ENCODE measurements around the gene RNF44.

Gene RNF44

DNA sequence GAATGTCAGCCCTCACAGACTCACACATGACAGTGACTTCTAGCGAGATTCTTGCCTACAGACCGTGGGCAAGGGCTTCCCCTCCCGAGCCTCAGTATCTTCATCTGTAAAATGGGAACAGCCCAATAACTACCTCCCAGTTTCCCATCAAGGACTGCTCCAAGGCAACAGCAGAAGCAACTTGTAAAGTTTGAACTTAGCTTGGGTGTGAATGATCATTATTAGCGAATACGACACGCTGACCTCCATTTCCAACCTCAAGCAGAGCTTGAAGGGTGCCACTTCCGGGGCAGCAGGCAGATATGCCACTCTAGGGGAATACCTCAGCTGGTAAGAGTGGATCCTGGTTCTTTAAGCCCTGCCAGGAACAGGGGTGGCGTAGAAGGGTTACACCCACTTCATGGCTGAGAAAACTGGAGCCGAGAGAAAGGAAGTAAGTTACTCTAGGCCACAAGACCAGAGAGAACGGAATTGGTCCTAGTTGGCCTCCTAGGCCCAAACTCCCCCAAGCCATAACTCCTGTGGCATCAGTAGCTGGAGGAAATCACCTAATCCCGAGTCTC, 2.0 kb downstream of the RNF44 start:
- DNase-seq (ENCODE audit: low read depth), result no peak

- DNase-seq (ENCODE audit: low read depth), result no peak
These were observed 2.6 kb downstream of the RNF44 start for GRCh38 chr5:176534640-176535039.

GRCh38 chr5:176533894-176534611, 3.1 kb downstream of the RNF44 start:
- DNase-seq (ENCODE audit: low read depth), result no peak

DNA sequence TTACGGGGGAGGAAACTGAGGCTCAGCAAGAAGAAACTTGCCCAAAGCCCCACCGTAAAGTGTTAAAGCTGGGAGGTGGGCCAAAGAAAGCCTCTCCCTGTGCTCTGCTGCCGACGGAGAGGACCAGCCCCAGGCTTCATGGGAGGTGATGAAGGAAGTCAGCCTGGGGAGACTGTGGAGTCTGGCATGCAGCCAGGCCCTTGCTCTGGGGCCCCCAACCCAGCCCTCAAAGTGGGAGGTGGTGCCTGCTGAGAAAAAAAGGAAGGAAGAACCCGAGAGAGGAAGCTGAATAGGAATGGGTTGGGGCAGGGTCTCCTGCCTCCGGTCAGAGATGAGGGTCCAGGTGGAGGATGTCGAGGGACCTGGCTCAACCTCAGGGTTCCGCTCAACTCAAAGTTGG, 3.8 kb downstream of the RNF44 start:
- no peak for DNase-seq (ENCODE audit: low read depth)

DNA sequence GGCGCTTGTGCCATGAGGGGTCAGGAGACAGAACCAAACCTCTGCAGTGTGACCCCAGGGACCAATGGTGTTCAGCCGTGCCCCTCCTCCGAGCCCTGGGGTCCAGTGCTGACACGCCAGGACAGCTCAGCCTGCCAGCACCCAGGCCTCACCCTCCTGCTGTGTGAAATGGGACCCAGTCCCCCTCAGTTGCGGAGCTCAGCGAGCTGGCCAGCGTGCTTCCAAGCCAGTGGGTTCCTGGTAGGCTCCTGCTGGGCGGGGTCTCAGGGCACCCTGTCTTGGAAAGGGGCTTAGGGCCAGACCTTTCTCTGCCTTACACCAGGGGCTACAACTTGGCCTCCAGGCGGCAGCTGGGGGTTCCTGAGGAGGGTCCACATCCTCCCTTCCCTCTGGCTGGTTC, 4.4 kb downstream of the RNF44 start:
- DNase-seq (ENCODE audit: low read depth), result no peak

- DNase-seq (ENCODE audit: low read depth), result no peak
These were observed 5.2 kb downstream of the RNF44 start for GRCh38 chr5:176531902-176532493.

DNA sequence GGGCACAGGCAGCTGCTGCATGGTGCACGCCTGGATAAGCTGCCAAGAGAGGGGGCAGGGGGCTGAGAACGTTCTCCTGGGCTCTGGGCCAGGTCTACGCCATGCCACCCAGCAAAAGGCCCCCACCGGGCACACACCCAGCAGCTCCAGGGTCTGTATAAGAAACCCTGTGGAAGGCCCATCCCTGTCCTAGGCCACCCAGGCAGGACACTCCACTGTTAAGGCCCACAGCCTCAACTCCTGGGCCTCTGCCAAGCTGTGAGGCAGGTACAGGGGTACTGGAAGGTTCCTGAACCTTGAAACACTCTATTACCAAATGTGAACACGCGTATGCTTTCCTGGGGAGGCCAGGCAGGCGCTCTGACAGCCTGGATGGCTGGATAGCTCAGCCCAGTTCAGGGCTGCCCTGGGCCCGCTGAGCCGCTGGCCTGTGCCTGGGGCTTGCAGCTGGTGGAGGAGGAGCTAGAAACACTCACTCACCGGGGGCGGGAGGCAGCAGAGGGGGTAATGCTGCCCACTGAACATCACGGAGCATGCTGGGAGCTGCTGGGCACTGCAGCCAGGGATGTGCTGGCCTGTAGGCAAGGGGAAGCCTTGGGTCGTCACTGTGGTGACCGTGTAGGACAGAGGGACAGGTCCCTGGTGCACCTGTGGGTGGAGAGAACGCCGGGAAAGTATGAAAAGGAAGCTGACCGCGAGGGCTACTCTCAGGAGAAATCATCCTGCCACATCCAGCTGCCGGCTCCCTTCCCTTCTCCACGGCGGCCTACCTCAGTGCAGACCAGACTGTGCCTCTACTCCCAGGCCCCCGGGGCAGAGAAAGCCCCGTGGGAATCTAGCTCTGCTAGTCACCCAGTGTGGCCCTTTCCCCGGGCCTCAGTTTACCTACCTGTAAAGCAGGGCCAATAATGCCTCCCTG, 6.0 kb downstream of the RNF44 start:
- DNase-seq (ENCODE audit: low read depth), result no peak

- no peak for DNase-seq (ENCODE audit: low read depth)
These were observed 6.7 kb downstream of the RNF44 start for GRCh38 chr5:176530393-176530982.

- DNase-seq (ENCODE audit: low read depth), result no peak
These were observed 7.5 kb downstream of the RNF44 start for GRCh38 chr5:176529741-176530141.

GRCh38 chr5:176529116-176529740, 8.0 kb downstream of the RNF44 start:
- no peak for DNase-seq (ENCODE audit: low read depth)

- no peak for DNase-seq (ENCODE audit: low read depth)
These were observed 8.5 kb downstream of the RNF44 start for GRCh38 chr5:176528761-176529115.

- DNase-seq (ENCODE audit: low read depth), result no peak
These were observed 8.9 kb downstream of the RNF44 start for GRCh38 chr5:176528301-176528700.

DNA sequence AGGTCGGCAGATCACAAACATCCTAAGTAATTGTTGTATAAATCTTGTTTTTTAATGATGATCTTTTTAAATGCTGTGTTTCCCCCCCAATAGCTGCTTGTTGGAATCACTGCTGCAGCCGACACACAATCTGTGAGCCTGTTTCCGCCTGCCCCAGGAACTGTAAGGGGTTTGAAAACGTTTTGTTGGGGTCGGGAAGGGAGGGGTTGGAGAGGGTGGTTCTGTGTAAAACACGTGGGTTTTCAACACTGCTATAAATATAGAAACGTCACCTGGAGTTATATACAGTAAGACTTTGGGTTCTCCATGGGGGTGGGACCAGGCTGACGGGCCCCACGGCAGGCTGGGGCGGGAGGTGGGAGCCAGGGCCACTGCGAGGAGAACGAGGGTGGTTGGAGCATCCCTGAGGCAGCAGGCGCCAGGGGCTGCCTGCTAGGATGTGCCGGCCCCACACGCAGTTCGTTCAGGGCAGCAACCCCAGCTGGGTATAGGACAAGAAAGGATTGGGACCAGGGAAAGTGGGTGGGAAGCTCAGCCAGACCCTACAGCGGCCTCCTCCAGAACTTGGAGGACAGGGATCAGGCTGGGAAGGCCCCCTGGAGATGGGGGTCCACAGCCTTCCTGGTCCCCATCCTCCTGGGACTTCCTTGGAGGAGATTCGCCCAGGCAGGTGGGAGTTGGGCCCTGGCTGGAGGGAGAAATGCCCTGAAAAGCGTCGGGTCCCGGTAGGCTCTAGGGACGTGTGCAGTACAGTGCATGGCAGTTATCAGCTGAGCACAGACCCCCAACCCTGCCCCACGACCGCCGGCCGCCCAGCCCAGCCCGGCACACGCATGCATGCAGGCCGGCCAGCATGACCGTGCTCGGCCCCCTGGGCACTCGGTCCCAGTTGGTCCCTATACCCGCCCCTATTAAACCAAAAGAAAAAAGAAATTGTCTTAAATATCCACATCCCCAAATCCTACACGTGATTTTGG, 9.7 kb downstream of the RNF44 start:
- no peak for DNase-seq (ENCODE audit: low read depth)

- DNase-seq (ENCODE audit: low read depth), result no peak
These were observed 10.7 kb downstream of the RNF44 start for GRCh38 chr5:176526462-176526861.

- DNase-seq (ENCODE audit: low read depth), result no peak
These were observed 11.5 kb downstream of the RNF44 start for GRCh38 chr5:176525677-176526076.

GRCh38 chr5:176524987-176525386, 12.2 kb downstream of the RNF44 start:
- no peak for DNase-seq (ENCODE audit: low read depth)

DNA sequence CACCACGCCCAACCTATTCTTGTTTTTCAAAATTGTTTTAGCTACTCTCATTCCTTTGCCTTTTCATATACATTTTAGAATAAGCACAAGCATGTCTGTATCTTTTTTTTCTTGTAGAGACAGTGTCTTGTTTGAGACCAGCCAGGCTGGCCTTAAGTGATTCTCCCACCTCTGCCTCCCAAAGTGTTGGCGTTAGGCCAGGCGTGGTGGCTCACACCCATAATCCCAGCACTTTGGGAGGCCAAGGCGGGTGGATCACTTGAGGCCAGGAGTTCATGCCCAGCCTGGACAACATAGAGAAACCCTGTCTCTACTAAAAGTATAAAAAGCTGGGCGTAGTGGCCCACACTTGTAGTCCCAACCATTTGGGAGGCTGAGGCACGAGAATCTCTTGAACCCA, 13.1 kb downstream of the RNF44 start:
- no peak for DNase-seq (ENCODE audit: low read depth)

GRCh38 chr5:176521699-176522263, 15.4 kb downstream of the RNF44 start:
- DNase-seq (ENCODE audit: low read depth), result no peak

DNA sequence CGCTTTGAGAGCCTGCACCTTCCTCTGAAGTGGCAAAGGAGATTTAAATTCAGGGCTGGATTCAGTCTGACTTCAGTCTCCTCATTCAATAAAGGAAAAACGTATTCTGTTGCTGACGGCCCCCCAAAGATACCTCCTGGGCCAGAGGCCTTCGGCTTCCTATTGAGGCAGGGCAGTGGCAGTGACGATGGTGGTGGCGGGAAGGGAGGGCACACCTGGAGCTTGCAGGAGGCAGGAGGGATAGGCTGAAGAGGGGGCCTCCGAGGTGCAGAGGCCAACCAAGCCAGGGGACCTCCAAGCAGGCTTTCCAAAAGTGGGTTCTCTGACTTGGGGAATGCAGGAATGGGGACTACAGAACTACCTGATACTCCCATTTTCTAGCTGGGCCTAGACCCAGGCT, 15.9 kb downstream of the RNF44 start:
- DNase-seq (ENCODE audit: low read depth), result no peak

Data from fibroblast of gingiva (primary cell).